NCI-H82 treated with DMSO at 0.1 percent for 48 hours (cell line): ENCODE data around the gene KAZN.

ENCODE experiments used
- DNase-seq: peaks from one replicate; lab custom pipeline; 2025; ENCODE audit not compliant: unreplicated experiment; lab: John Stamatoyannopoulos, UW

Gene KAZN

GRCh38 chr1:14739082-14739832 lies 140.8 kb downstream of the KAZN start:
- DNase-seq: no peak

GRCh38 chr1:14740016-14740415 lies 141.5 kb downstream of the KAZN start:
- DNase-seq: no peak

GRCh38 chr1:14741082-14741481 lies 142.6 kb downstream of the KAZN start:
- no peak for DNase-seq

GRCh38 chr1:14741532-14741931 lies 143.0 kb downstream of the KAZN start:
- no peak for DNase-seq

- DNase-seq: no peak
Observed at GRCh38 chr1:14742181-14742980, 143.9 kb downstream of the KAZN start.

- no peak for DNase-seq
Observed at GRCh38 chr1:14743368-14743767, 144.9 kb downstream of the KAZN start.

GRCh38 chr1:14745001-14745720 lies 146.7 kb downstream of the KAZN start:
- DNase-seq: no peak

- DNase-seq: no peak
Observed at GRCh38 chr1:14745789-14746188, 147.3 kb downstream of the KAZN start.

- DNase-seq: no peak
Observed at GRCh38 chr1:14746393-14746792, 147.9 kb downstream of the KAZN start.

- no peak for DNase-seq
Observed at GRCh38 chr1:14748151-14748550, 149.7 kb downstream of the KAZN start.

- no peak for DNase-seq
Observed at GRCh38 chr1:14748977-14749376, 150.5 kb downstream of the KAZN start.

GRCh38 chr1:14750490-14750889 lies 152.0 kb downstream of the KAZN start:
- DNase-seq: no peak

- DNase-seq: no peak
Observed at GRCh38 chr1:14755518-14756252, 157.2 kb downstream of the KAZN start.

GRCh38 chr1:14756589-14757285 lies 158.3 kb downstream of the KAZN start:
- no peak for DNase-seq

- DNase-seq: no peak
Observed at GRCh38 chr1:14757286-14757625, 158.8 kb downstream of the KAZN start.

GRCh38 chr1:14759042-14759818 lies 160.7 kb downstream of the KAZN start:
- no peak for DNase-seq

- DNase-seq: no peak
Observed at GRCh38 chr1:14759843-14760242, 161.4 kb downstream of the KAZN start.

GRCh38 chr1:14760780-14761179 lies 162.3 kb downstream of the KAZN start:
- no peak for DNase-seq

- no peak for DNase-seq
Observed at GRCh38 chr1:14761291-14762153, 163.0 kb downstream of the KAZN start.
